Mesothelial cell of epicardium (in vitro differentiated cells): ENCODE results near the gene AHNAK2. TPM values are rescaled to one million over a fixed set of nuclear protein-coding genes. Genes with fewer than 3 reads are reported as not detected.

Source experiments
- DNase-seq, 2 experiments: peaks; one replicate each; pipeline ENCODE4 v3.0.0; 2021; ENCODE audit warnings: low spot score in 2 of 2; ENCODE audit not compliant: unreplicated experiment in 2 of 2
- H3K27ac Mint-ChIP-seq: 2 replicates; pipeline ENCODE4 v1.8.0; 2021; ENCODE audit warnings: mixed read lengths
- H3K27me3 Mint-ChIP-seq: 2 replicates; pipeline ENCODE4 v1.8.0; 2021; ENCODE audit warnings: low read depth, mixed read lengths
- H3K36me3 Mint-ChIP-seq: 2 replicates; pipeline ENCODE4 v1.8.0; 2021; ENCODE audit warnings: mixed read lengths
- H3K4me1 Mint-ChIP-seq: 2 replicates; pipeline ENCODE4 v1.8.0; 2021; ENCODE audit warnings: mixed read lengths
- H3K4me3 Mint-ChIP-seq: 2 replicates; pipeline ENCODE4 v1.8.0; 2021; ENCODE audit warnings: mild to moderate bottlenecking, moderate library complexity, mixed read lengths
- H3K9me3 Mint-ChIP-seq: 2 replicates; pipeline ENCODE4 v1.8.0; 2021; ENCODE audit warnings: mixed read lengths
- total RNA-seq: library from RNA; stranded (reverse); gene quantifications from 3 replicates; pipeline ENCODE4 v1.2.1, GENCODE V29; 2021
- TF ChIP-seq, protein P1 (sequence below): fragments of 200-600 bp; sonication (generic); IDR thresholded peaks from one replicate; pipeline ENCODE4 v1.5.0; 2021; ENCODE audit warnings: antibody characterized with exemption; ENCODE audit not compliant: unreplicated experiment

The AHNAK2 gene
- total RNA-seq, 1 donor from 2014 or later, result 2.8 TPM

DNA sequence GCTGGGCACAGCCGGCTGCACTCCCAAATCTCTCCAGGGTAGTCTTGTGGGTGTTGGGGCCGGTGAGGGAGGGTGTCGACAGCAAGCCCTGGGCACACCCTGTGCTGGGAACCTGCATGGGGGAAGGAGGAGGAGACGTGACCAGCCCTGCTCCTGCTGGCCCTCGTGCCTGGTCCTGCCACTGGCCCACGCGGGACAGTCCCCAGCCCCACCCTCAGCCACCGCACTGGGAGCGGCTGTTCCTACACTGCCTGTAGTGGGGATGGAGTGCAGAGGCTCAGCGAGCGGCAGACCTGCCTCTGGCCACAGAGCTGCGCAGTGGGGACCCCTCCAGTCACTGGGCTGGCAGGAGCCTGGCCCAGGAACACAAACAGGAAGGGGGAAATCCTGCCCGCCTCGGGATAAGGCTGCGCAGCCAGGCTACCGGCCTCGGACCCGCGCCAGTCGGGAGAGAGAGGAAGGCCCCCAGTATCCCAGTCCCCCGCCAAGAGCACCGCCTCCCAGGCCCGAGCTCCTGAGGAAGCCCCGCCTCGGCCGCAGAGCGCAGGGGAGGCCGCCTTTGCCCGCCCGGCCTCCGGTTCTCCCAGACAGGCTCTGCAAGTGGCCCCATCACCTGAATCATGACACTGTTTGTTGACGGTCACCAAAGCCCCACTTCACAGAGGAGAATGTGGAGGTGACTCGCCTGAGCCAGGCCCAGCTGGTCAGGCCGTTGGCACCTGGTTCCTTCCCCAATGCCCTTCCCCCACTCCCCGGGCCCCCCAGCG is 10.6 kb downstream of the AHNAK2 start:
- peak in 1 of 2 experiments; percentile 64 for DNase-seq

DNA sequence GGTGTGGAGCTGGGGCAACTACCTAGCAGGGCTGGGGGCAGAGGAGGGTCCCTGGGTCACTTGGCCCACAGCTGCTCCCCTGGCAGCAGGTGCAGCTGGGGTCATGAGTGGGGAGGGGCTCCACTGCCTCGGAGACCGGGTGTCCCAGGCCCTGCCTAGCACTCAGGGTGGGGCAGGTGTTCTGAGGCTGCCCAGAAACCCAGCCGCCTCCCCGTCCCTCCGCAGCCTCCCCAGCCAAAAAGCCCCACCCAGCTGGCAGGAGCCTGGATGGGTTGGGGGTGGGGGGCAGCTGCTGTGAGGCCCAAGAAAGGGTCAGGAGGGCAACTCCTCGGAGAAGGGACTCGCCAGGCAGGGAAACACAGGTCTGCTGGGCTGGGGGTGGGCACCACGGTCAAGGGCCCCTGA is 11.2 kb downstream of the AHNAK2 start:
- Mint-ChIP-seq H3K27ac (no peak overlapping the region), H3K27me3 (peaks cover 4% of the 10 kb centered on the region), H3K36me3 (no peaks in the 10 kb centered on the region), H3K4me3 (no peak overlapping the region), H3K4me1 (peaks cover 18% of the 10 kb centered on the region), H3K9me3 (no peaks in the 10 kb centered on the region)
- TF ChIP-seq, protein P1, sequence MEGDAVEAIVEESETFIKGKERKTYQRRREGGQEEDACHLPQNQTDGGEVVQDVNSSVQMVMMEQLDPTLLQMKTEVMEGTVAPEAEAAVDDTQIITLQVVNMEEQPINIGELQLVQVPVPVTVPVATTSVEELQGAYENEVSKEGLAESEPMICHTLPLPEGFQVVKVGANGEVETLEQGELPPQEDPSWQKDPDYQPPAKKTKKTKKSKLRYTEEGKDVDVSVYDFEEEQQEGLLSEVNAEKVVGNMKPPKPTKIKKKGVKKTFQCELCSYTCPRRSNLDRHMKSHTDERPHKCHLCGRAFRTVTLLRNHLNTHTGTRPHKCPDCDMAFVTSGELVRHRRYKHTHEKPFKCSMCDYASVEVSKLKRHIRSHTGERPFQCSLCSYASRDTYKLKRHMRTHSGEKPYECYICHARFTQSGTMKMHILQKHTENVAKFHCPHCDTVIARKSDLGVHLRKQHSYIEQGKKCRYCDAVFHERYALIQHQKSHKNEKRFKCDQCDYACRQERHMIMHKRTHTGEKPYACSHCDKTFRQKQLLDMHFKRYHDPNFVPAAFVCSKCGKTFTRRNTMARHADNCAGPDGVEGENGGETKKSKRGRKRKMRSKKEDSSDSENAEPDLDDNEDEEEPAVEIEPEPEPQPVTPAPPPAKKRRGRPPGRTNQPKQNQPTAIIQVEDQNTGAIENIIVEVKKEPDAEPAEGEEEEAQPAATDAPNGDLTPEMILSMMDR, result no peak
- no peak for DNase-seq

More for the DNA sequence above, 10.6 kb downstream of the AHNAK2 start:
- TF ChIP-seq, protein P1, result no peak
- H3K4me3 Mint-ChIP-seq, result peak overlapping the region; percentile 61
- peaks cover 18% of the 10 kb centered on the region for H3K4me1 Mint-ChIP-seq
- no peaks in the 10 kb centered on the region for H3K9me3 Mint-ChIP-seq
- no peaks in the 10 kb centered on the region for H3K36me3 Mint-ChIP-seq
- peaks cover 2% of the 10 kb centered on the region for H3K27me3 Mint-ChIP-seq
- no peak overlapping the region for H3K27ac Mint-ChIP-seq

DNA sequence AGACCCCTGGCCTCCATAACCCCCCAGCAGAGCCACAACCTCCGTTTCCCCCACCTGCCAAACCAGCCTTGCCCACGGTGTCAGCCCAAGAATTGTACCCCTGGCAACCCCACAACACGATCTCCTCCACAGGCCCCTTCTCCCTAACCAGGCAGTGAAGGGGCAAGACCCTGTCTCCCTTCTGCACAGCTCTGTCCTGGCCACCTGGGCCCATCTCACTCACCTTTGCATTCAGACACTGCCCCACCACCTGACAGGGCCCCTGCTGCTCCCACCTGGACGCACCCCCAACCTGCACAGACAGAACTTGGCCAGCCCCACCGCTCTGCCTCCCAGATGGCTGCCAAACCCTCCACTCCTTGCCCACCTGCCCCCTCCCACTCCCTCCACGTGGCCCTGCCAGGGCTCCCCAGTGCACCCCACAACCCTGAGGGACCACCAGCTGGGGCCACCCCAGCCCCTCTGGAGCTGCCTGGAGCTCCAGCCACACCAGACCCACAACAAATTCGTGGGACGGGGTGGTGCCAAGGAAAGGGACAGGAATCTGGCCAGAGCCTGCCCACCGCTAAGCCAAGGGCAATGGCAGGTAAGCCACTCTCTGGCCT is 11.8 kb downstream of the AHNAK2 start:
- Mint-ChIP-seq H3K27me3 (peaks cover 6% of the 10 kb centered on the region), H3K27ac (no peak overlapping the region), H3K36me3 (no peaks in the 10 kb centered on the region), H3K4me3 (no peak overlapping the region), H3K9me3 (no peaks in the 10 kb centered on the region), H3K4me1 (peaks cover 18% of the 10 kb centered on the region)
- TF ChIP-seq, protein P1, result no peak
- DNase-seq, result no peak

DNA sequence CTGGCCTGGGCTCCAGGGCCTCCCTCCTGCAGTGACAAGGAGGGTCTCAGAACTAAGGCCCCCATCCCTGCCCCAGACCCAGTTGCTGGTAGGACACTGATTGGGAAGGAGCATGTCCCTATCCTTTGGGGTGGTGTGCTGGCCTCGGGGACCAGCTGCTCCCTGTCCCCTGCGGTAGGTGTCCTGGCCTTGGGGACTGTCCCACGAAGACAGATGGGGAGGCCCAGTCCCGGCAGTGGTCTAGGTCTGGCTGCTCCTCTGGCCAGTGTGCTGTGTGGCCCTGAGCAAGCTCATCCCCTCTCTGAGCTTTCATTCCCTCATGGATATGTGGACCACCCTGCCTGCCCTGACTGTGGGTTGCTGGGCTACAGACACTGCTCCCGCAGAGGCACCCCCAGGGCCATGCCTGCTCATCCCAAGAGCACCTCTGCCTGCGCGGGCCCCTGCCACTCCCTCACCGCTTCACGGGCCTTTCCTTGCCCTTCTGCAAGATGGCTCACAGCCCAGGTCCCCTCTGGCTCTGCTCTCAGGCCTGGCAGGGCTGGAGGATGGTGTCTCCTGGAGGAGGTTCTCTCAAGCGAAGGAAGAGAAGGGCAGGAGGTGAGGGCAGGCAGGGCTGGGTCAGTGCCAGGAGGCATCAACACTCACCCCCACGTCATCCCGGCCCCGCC is 12.5 kb downstream of the AHNAK2 start:
- peaks cover 6% of the 10 kb centered on the region for H3K27me3 Mint-ChIP-seq
- H3K36me3 Mint-ChIP-seq, result no peaks in the 10 kb centered on the region
- H3K9me3 Mint-ChIP-seq, result no peaks in the 10 kb centered on the region
- peaks cover 18% of the 10 kb centered on the region for H3K4me1 Mint-ChIP-seq
- no peak overlapping the region for H3K4me3 Mint-ChIP-seq
- H3K27ac Mint-ChIP-seq, result no peak overlapping the region
- TF ChIP-seq, protein P1, result no peak
- no peak for DNase-seq

DNA sequence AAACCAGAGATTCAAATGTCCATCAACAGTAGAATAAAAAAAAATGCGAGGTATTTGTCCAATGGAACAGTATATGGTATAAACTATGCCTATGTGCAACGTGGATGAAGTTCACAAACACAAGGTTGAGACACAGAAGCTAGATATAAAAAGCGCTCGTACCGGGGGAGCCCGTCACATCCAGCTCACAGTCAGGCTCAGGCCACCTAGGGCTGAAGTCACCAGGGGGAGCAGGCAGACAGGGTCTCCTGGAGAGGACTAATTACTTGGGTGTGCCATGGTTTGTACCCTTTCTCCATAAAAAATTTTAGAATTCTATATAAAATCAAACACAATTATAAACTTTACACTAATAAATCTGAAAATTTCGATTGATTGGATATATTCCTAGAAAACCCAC is 13.6 kb downstream of the AHNAK2 start:
- Mint-ChIP-seq H3K27me3 (peaks cover 11% of the 10 kb centered on the region), H3K27ac (no peak overlapping the region), H3K4me3 (no peak overlapping the region), H3K9me3 (no peaks in the 10 kb centered on the region), H3K4me1 (peaks cover 18% of the 10 kb centered on the region), H3K36me3 (no peaks in the 10 kb centered on the region)
- no peak for DNase-seq
- TF ChIP-seq, protein P1, result no peak
